Endothelial cell of umbilical vein (primary cell): Measurements from ENCODE around the gene FARP1. TPM values are rescaled to one million over a fixed set of nuclear protein-coding genes. Genes with fewer than 3 reads are reported as not detected.

ENCODE experiments used
- BruUV-seq: library from RNA; stranded (reverse); fragments of 400-500 nt; replicated peaks from 2 replicates; lab custom pipeline; 2021; lab: Mats Ljungman, UMichigan
- CTCF ChIA-PET: fragments of 300-600, 350-600 bp; sonication (Branson Sonifier 250); formaldehyde crosslinking; loops from one replicate; lab custom pipeline; 2021; ENCODE audit warnings: antibody characterized with exemption, inconsistent platforms; lab: Charles Lee
- POLR2A ChIA-PET: fragments of 300-600, 350-600 bp; sonication (Branson Sonifier 250); formaldehyde crosslinking; loops from one replicate; lab custom pipeline; 2021; ENCODE audit warnings: antibody characterized with exemption, inconsistent platforms; lab: Charles Lee
- DNase-seq: peaks from one replicate; pipeline ENCODE4 v3.0.0-alpha.2; 2011; ENCODE audit warnings: low read depth, low spot score
- FAIRE-seq: peaks from 2 replicates; lab custom pipeline; 2011; peaks lifted over from hg19 to GRCh38; lab: Jason Lieb, UNC
- H2AFZ ChIP-seq: 2 replicates; pipeline ENCODE4 v1.6.0; 2012; ENCODE audit warnings: low read depth, low read length, control low read depth, inconsistent platforms
- H3K27ac ChIP-seq: 2 replicates; pipeline ENCODE4 v1.5.1; 2011; ENCODE audit warnings: low read depth, mild to moderate bottlenecking, control low read depth, low read length, moderate library complexity; ENCODE audit not compliant: insufficient read depth
- H3K27me3 ChIP-seq, 2 experiments: 2 replicates each; pipeline versions ENCODE4 v1.6.0 to v1.6.1; 2011; ENCODE audit warnings: low read length in 2 of 2, mixed read lengths in 1 of 2; ENCODE audit not compliant: control insufficient read depth in 2 of 2, insufficient read depth in 2 of 2
- H3K36me3 ChIP-seq, 2 experiments: 2 replicates in 1 of 2; 3 replicates in 1 of 2; pipeline ENCODE4 v1.5.1; 2011; ENCODE audit warnings: low read length in 2 of 2, mild to moderate bottlenecking in 1 of 2, moderate library complexity in 1 of 2; ENCODE audit not compliant: control insufficient read depth in 2 of 2, insufficient read depth in 2 of 2; ENCODE audit errors: extremely low read depth in 1 of 2
- H3K4me1 ChIP-seq: 3 replicates; pipeline ENCODE4 v1.5.1; 2011; ENCODE audit warnings: mild to moderate bottlenecking, low read length; ENCODE audit not compliant: control insufficient read depth, insufficient read depth; ENCODE audit errors: extremely low read depth
- H3K4me2 ChIP-seq: 2 replicates; pipeline ENCODE4 v1.6.1; 2011; ENCODE audit warnings: low read length, control low read depth, mixed read lengths; ENCODE audit not compliant: insufficient read depth
- H3K4me3 ChIP-seq, 3 experiments: fragments of 200-600 bp in 1 of 3; sonication (generic), shearing (Covaris generic) in 1 of 3; replicated peaks in 1 of 3; 2 replicates each; pipeline ENCODE4 v1.5.1; 2011 to 2016; ENCODE audit warnings: control low read depth in 3 of 3, low read length in 3 of 3, mild to moderate bottlenecking in 2 of 3, inconsistent platforms in 1 of 3, low read depth in 1 of 3, moderate library complexity in 1 of 3; ENCODE audit not compliant: insufficient read depth in 1 of 3
- H3K79me2 ChIP-seq: 2 replicates; pipeline ENCODE4 v1.6.0; 2012; ENCODE audit warnings: low read length, inconsistent platforms; ENCODE audit not compliant: control insufficient read depth, insufficient read depth
- H3K9ac ChIP-seq: replicated peaks from 2 replicates; pipeline ENCODE3; 2011; ENCODE audit warnings: low read length, control low read depth; ENCODE audit not compliant: insufficient read depth; ENCODE audit errors: extremely low read depth
- H3K9me1 ChIP-seq: replicated peaks from 3 replicates; pipeline ENCODE4 v1.6.0; 2011; ENCODE audit warnings: mild to moderate bottlenecking, low read length; ENCODE audit not compliant: control insufficient read depth, insufficient read depth; ENCODE audit errors: extremely low read depth
- H3K9me3 ChIP-seq: replicated peaks from 2 replicates; pipeline ENCODE4 v1.5.1; 2012; ENCODE audit warnings: low read length, inconsistent platforms; ENCODE audit not compliant: control insufficient read depth, insufficient read depth
- H4K20me1 ChIP-seq: replicated peaks from 2 replicates; pipeline ENCODE3; 2011; ENCODE audit warnings: mild to moderate bottlenecking, low read length; ENCODE audit not compliant: control insufficient read depth, insufficient read depth; ENCODE audit errors: extremely low read depth
- CTCF ChIP-seq, 2 donors: IDR thresholded peaks; 1 replicate in 1 of 2; 2 replicates in 1 of 2; pipeline ENCODE4 v1.5.1; 2011; ENCODE audit warnings: low read length in 2 of 2, mild to moderate bottlenecking in 2 of 2, moderate library complexity in 2 of 2, control low read depth in 1 of 2, inconsistent platforms in 1 of 2, low read depth in 1 of 2; ENCODE audit not compliant: insufficient read depth in 1 of 2; ENCODE audit errors: extremely low read depth in 1 of 2
- EZH2 ChIP-seq: IDR thresholded peaks from 2 replicates; pipeline ENCODE4 v1.6.1; 2012; ENCODE audit warnings: borderline replicate concordance, low read depth, mild to moderate bottlenecking, moderate library complexity, low read length, inconsistent platforms; ENCODE audit not compliant: severe bottlenecking
- FOS ChIP-seq: IDR thresholded peaks from 2 replicates; pipeline ENCODE4 v1.6.1; 2011; ENCODE audit warnings: mild to moderate bottlenecking, low read length, moderate library complexity, borderline replicate concordance; ENCODE audit not compliant: insufficient read depth
- GATA2 ChIP-seq: IDR thresholded peaks from 2 replicates; pipeline ENCODE4 v1.7.0; 2011; ENCODE audit warnings: low read depth, mild to moderate bottlenecking, moderate library complexity, mixed read lengths, low read length; ENCODE audit not compliant: insufficient read length, insufficient read depth
- JUN ChIP-seq: IDR thresholded peaks from 2 replicates; pipeline ENCODE4 v1.6.1; 2011; ENCODE audit warnings: borderline replicate concordance, low read depth; ENCODE audit not compliant: insufficient read length, insufficient read depth
- MAX ChIP-seq: IDR thresholded peaks from 2 replicates; pipeline ENCODE4 v1.6.1; 2011; ENCODE audit not compliant: insufficient read depth, insufficient read length
- MYC ChIP-seq: IDR thresholded peaks from one replicate; pipeline ENCODE4 v1.6.1; 2011; ENCODE audit warnings: mild to moderate bottlenecking, low read depth, low read length
- POLR2A ChIP-seq: IDR thresholded peaks from 2 replicates; pipeline ENCODE4 v1.6.1; 2012; ENCODE audit warnings: low read depth, mild to moderate bottlenecking, control low read depth, low read length
- POLR2AphosphoS5 ChIP-seq: IDR thresholded peaks from 2 replicates; pipeline ENCODE4 v1.6.1; 2012; ENCODE audit warnings: low read depth, mild to moderate bottlenecking, control low read depth, low read length, moderate library complexity; ENCODE audit not compliant: insufficient read depth
- dilution Hi-C: fragments of 300-500 bp; cut with MboI; formaldehyde crosslinking; loops from one replicate; pipeline ENCODE4 v1.15.0; 2019; ENCODE audit warnings: low sequenced_read_pairs; ENCODE audit not compliant: extremely low pct_ligation_motif_present
- intact Hi-C: fragments of 100-400 bp; cut with micrococcal nuclease; formaldehyde crosslinking; loops from one replicate; pipeline ENCODE4 v1.10.0; 2022
- polyA plus RNA-seq, 4 experiments: library from polyadenylated mRNA; depleted of rRNA in 3 of 4; stranded (reverse) in 3 of 4; unstranded in 1 of 4; fragments of >200 nt; gene quantifications; 2 replicates each; pipeline versions ENCODE4 v1.2.1 to v1.2.3, GENCODE V29; 2011 to 2012; ENCODE audit warnings: missing spikeins in 1 of 4
- total RNA-seq: library from RNA; stranded (reverse); gene quantifications from 2 replicates; pipeline ENCODE4 v1.2.3, GENCODE V29; 2021

FARP1 gene
- total and polyA plus RNA-seq, 2 donors (not counting 3 experiments of a cell fraction or from before 2014, with no cell fraction given), result 19.0 to 77.7 TPM

- Histone ChIP-seq H3K4me1 (no peaks in the 10 kb centered on the region), H3K9me3 (no peaks in the 10 kb centered on the region), H3K27me3 (no peaks in the 10 kb centered on the region), H3K27ac (no peak overlapping the region), H3K36me3 (no peaks in the 10 kb centered on the region), H3K9ac (no peak overlapping the region), H3K9me1 (no peaks in the 10 kb centered on the region), H3K4me2 (no peak overlapping the region), H2AFZ (no peak overlapping the region), H3K4me3 (no peak overlapping the region), H3K79me2 (peaks cover 28% of the 10 kb centered on the region), H4K20me1 (peaks cover 3% of the 10 kb centered on the region)
- ChIA-PET POLR2A (no interaction called here), CTCF (interaction anchor here (0.6 to 1.2 kb wide), 4 partner anchors 13 to 517 kb away, joined by 3 to 5 read pairs (median 3); no protein-coding TSS in a partner anchor)
- dilution Hi-C loops (no loop called here), intact Hi-C loops (no loop called here)
- TF ChIP-seq FOS, result no peak
- TF ChIP-seq EZH2, result no peak
- no peak for TF ChIP-seq MYC
- TF ChIP-seq MAX, result no peak
- TF ChIP-seq GATA2, result no peak
- no peak for TF ChIP-seq POLR2A
- no peak for TF ChIP-seq JUN
- no peak for TF ChIP-seq CTCF (IDR thresholded peaks at IDR 0.05; ENCODE audit: extremely low read depth in 1 of 2, insufficient read depth in 1 of 2, low read depth in 1 of 2, low read length in 2 of 2)
- no peak for TF ChIP-seq POLR2AphosphoS5
- DNase-seq, result no peak
- no peak for FAIRE-seq
- no TSS peak for BruUV-seq
These were observed 13.4 kb downstream of the FARP1 start for GRCh38 chr13:98156259-98156658.
